Stimulated activated CD8-positive, alpha-beta memory T cell treated with anti-CD3 and anti-CD28 coated beads, Interleukin-15, amount 100 ng/mL, for 48 hours (primary cell): Measurements from ENCODE around the gene KRTAP10-10.
"Not testable (repeated sequence)": the region's sequence is repeated elsewhere in the genome, so short reads cannot be mapped to it uniquely, and the experiment has no call there.

Experiments
- DNase-seq, 2 donors: peaks; one replicate each; pipeline ENCODE4 v3.0.0-alpha.2; 2020; ENCODE audit warnings: low read depth in 2 of 2

The KRTAP10-10 gene

DNA sequence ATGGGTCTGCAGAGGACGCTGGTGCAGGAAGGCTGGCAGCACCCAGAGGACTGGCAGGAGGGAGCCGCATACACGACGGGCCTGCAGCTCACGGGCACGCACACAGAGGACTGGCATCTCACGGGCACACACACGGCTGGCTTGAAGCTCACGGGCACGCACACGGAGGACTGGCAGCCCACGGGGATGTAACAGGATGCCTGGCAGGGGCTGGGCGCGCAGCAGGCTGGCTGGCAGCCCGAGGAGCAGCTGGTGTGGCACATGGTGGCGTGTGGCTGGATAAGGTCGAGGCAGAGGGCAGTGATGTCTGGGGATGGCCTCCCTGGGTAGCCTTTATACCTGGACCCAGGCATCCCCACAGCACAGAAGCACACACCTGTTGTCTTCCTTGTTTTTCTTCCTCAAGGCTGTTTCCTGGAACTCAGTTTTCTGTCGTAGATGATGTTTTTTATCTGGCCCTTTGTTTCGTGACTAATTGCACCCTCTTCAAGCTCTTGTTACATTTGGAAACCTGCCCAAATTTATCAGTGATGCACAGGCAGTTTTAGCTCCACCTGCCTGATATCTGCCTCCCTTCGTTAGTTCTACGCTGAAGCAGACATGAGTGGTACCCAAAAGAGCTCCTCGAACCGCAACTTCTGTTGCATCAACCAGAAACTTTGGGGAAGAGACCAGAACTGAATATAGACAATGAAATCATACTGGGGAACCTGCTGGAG, 44.9 kb downstream of the KRTAP10-10 start, which contains the start of gene KRTAP12-1:
Gene KRTAP12-1, minus strand, starts transcription at position 303 of the 719 bp plus-strand sequence. Its CDS starts 40 bp downstream, at position 263.
- DNase-seq, result no peak

DNA sequence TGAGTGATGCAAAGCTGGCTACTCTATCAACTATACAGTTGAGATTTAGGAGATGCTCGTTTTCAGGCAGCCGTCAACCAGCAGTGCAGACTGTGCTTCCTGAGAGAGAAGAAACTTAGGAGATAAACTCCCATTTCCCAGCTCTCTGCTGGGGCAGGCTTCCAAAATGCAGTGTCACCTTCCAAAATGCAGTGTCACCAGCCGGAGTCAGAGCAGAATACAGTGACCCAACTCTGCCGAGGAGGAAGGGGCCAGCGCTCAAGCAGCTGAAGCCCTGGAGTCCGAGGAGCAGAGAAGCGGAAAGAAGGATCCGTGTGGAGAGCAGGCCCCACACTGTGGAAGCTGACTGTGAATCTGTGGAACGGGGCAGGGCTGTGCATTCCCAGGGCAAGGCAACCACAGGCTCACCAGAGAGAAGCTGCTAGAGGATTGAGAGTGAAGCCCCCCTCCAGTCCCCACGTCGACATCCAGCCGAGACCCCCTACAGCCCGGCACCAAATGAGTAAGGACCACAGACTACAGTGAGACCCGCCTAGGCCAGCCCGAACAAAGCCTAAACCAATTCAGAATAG, 45.5 kb downstream of the KRTAP10-10 start:
- no peak for DNase-seq

DNA sequence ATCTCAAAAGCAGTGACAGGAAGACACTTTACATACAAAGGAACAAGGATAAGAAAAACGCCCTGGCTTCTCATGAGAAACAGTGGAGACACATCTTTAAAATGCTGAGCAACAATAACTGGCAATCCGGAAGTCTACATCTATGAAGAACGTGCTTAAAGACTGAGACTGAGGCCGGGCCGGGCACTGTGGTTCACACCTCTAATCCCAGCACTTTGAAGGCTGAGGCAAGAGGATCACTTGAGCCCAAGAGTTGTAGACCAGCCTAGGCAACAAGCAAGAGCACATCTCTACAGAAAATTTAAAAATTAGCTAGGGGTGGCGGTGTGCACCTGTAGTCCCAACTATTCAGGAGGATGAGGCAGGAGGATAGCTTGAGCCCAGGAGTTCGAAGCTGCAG, 46.9 kb downstream of the KRTAP10-10 start:
- DNase-seq, result no peak

DNA sequence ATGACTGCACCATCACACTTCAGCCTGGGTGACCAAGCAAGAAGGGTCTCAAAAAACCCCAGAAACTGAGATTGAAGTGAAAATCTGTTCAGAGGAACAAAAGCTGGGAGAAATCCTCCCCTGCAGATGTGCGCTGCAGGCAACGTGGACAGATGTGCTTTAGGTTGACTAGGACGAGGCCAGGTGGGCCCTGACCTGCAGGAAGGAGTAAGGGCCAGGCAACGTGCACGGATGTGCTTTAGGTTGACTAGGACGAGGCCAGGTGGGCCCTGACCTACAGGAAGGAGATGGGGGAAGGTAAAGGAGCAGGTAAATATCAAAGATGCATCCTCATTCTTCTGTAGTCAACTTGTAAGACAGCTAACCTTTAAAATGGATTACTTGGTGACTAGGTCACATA, 47.3 kb downstream of the KRTAP10-10 start:
- DNase-seq, result no peak

DNA sequence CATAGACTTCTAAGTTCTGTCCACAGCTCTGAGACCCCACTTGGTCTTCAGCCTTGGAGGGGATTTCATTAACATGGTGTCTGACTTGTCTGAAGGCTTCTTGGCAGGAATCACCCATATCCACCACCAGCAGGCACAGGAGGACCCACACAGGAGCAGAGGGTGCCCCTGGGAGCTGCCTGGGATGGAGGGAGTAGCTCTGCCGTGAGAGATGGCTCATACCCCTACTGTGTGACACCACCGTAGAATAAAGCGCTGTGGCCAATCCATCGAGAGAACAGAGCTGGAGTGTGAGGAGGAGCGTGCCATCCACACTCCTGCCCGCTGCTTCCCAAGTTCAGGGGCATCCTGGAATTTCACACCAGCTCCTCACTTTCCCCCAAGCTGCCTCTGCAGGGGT, 47.9 kb downstream of the KRTAP10-10 start:
- DNase-seq, result not testable (repeated sequence)

DNA sequence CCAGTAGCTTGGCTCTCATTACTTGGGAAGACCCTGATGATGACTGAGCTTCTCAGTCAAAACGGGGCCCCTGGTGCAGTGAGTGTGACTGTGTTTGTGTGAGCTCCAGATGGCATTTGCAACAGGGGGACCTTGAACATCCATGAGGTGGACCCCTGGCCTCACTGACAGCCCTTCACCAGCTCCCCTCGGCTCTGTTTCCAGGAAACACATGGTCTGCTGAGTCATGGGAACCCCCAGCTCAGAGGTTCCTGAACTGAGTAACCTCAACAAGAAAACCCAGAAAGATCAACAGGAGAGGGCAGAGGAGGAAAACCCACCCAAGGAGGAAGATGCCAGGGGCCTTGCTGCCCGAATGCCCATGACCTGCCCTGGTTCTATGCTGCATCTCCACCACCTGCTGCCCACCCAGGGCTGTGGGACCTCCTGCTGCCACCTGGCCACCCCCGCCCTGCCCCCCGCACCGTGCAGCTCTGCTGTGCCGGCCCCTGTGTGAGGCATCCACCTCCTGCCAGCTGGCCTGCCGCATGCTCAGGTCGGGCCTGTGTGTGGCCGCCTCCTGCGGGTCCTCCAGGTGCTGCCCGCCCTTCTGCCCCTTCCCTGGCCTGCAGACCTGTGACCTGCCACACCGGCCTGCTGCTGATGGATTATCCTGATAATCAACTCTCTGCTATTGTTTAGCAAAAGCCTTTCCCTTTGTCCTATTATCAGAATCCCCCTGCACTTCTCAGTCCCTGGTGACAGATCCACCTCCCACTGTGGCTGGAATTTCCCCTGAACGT, 49.0 kb downstream of the KRTAP10-10 start:
- DNase-seq, result no peak

DNA sequence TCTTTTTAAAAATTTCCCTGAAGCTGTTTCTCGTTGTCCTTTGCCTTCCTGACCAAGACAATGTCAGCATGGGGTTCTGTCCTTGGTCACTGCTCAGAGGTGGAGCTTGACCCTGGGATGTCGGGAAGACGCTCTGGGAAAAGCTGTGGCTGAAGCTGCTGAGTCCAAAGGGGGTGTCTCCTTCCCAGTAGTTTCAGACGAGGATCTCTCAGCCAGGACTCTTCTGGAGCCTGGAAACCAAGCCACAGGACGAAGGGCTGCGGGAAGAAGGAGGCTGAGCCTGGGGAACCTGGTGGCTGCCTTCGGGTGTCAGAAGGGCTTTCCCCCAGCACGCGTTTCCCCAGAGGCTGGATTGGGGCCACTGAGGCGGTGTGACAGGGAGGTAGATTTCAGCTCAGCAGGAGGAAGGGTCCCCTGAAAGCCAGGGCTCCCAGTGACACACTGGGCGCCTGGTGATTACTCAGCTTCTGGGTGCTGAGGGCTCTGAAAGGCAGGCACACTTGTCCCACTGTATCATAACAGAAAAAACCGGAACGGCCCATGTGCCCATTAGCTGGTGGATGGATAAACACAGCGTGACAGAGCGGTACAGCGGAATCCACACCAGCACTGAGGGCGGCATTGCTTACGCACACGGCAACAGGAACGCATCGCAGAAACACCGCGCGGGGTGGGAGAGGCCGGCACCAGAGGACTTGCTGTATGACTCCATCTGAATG, 49.8 kb downstream of the KRTAP10-10 start:
- no peak for DNase-seq

DNA sequence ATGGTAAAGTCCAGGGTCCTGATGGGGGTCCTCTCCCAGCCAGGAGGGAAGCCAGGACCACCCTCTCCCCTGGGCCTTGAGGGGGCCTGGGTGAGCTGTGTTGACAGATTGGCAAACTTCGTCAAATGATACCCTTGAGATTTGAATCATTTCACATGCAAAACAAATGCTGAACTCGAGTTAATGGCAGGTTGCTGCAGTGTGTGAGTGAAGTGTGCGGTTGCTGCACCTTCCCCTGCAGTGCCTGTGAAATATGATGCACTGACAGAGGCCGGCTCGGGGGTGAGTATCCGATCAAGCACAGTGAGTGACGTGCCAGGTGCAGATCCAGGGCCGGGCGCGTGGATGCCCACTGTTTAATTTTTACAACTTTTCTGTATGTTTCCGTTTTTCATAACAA, 50.5 kb downstream of the KRTAP10-10 start:
- DNase-seq, result no peak
